Common myeloid progenitor, CD34-positive (primary cell): ENCODE data around the gene SMCO2. TPM values are rescaled to one million over a fixed set of nuclear protein-coding genes. Genes with fewer than 3 reads are reported as not detected.

Source experiments
- CTCF ChIA-PET: fragments of 350-600 bp; sonication (Branson Sonifier 250); formaldehyde crosslinking; loops from one replicate; lab custom pipeline; 2021; ENCODE audit warnings: antibody characterized with exemption; lab: Charles Lee
- POLR2A ChIA-PET: fragments of 350-600 bp; sonication (Branson Sonifier 250); formaldehyde crosslinking; loops from one replicate; lab custom pipeline; 2021; ENCODE audit warnings: antibody characterized with exemption; lab: Charles Lee
- DNase-seq, 3 donors: peaks; one replicate each; pipeline versions ENCODE4 v3.0.0 to v3.0.0-alpha.2; 2013
- H3K27ac ChIP-seq, 2 experiments: 1 replicate in 1 of 2; 2 replicates in 1 of 2; pipeline ENCODE4 v1.7.0; 2013; ENCODE audit warnings: inconsistent platforms in 2 of 2, low read length in 2 of 2, mild to moderate bottlenecking in 2 of 2, low read depth in 1 of 2, moderate library complexity in 1 of 2; ENCODE audit not compliant: severe bottlenecking in 2 of 2, insufficient read depth in 1 of 2, poor library complexity in 1 of 2
- H3K27me3 ChIP-seq, 5 experiments: replicated peaks in 2 of 5; 1 replicate in 3 of 5; 2 replicates in 2 of 5; pipeline versions ENCODE4 v1.6.1 to v1.7.0; 2013; ENCODE audit warnings: low read length in 4 of 5, mild to moderate bottlenecking in 2 of 5, moderate library complexity in 2 of 5, inconsistent platforms in 1 of 5; ENCODE audit not compliant: insufficient read depth in 5 of 5, control insufficient read depth in 4 of 5
- H3K36me3 ChIP-seq, 4 experiments: 1 replicate in 2 of 4; 2 replicates in 2 of 4; pipeline versions ENCODE4 v1.6.1 to v1.7.0; 2013; ENCODE audit warnings: low read length in 3 of 4, control low read depth in 1 of 4, mild to moderate bottlenecking in 1 of 4; ENCODE audit not compliant: control insufficient read depth in 4 of 4, insufficient read depth in 4 of 4
- H3K4me1 ChIP-seq, 4 experiments: 1 replicate in 3 of 4; 2 replicates in 1 of 4; pipeline versions ENCODE4 v1.6.1 to v1.7.1; 2013; ENCODE audit warnings: low read length in 3 of 4, mild to moderate bottlenecking in 3 of 4, control low read depth in 1 of 4, inconsistent platforms in 1 of 4, moderate library complexity in 1 of 4; ENCODE audit not compliant: control insufficient read depth in 4 of 4, insufficient read depth in 4 of 4; ENCODE audit errors: control extremely low read depth in 1 of 4
- H3K4me3 ChIP-seq, 7 experiments: 1 replicate in 4 of 7; 2 replicates in 3 of 7; pipeline versions ENCODE4 v1.5.1 to v1.7.0; 2013; ENCODE audit warnings: mild to moderate bottlenecking in 7 of 7, low read length in 6 of 7, moderate library complexity in 6 of 7, inconsistent platforms in 2 of 7, low read depth in 2 of 7, control low read depth in 1 of 7; ENCODE audit not compliant: insufficient read depth in 4 of 7, control insufficient read depth in 1 of 7; ENCODE audit errors: extremely low read depth in 1 of 7
- H3K9me3 ChIP-seq, 5 experiments: 1 replicate in 4 of 5; 2 replicates in 1 of 5; pipeline versions ENCODE4 v1.6.1 to v1.7.1; 2013; ENCODE audit warnings: low read length in 4 of 5, mild to moderate bottlenecking in 2 of 5, inconsistent platforms in 1 of 5, low read depth in 1 of 5, moderate library complexity in 1 of 5; ENCODE audit not compliant: control insufficient read depth in 4 of 5, insufficient read depth in 2 of 5; ENCODE audit errors: control extremely low read depth in 1 of 5
- WGBS: methylation state at CpG from one replicate; pipeline ENCODE4 v1.1.5; 2013; ENCODE audit not compliant: insufficient coverage; 5-methylcytosine and 5-hydroxymethylcytosine counted together
- polyA plus RNA-seq: library from polyadenylated mRNA; unstranded; fragments of 120-200 nt; gene quantifications from one replicate; pipeline ENCODE4 v1.2.1, GENCODE V29; 2013

SMCO2 gene
- polyA plus RNA-seq, result 0.92 TPM

DNA sequence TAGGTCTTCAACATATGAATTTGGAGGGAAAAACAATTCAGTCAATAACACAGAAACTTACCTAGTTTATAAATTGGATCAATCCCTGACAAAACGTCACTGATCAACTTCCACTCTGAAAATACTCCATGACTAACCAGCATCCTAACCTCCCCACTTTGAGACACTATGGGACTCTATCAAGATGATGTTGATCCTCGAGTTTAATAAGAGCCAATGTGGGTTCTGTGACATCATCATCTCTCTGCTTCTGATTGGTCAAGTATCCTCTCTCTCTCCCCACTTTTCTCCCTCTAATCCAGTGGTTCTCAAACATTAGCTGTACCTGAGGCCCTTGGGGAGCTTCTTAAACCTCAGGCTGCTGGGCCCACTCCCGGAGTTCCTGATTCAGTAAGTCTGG is at the start of gene SMCO2:
SMCO2 (plus strand) TSS at position 301 of the 400 bp plus-strand sequence. CDS start 23,896 bp downstream, outside the sequence.
- Histone ChIP-seq H3K36me3 (peaks cover 0 to 15% (median 2%) of the 10 kb centered on the region in 4 experiments), H3K4me1 (no peaks in the 10 kb centered on the region), H3K27me3 (no peaks in the 10 kb centered on the region), H3K4me3 (no peak within 1 kb of the TSS), H3K9me3 (peaks cover 0 to 8% (median 2%) of the 10 kb centered on the region in 5 experiments), H3K27ac (no peak within 1 kb of the TSS)
- no peak for DNase-seq
- ChIA-PET CTCF (interaction anchor here (1.4 to 5.4 kb wide), 2 partner anchors 11 to 431 kb away, joined by 3 to 45 read pairs; no protein-coding TSS in a partner anchor), POLR2A (no interaction called here)
- 96% methylated on average over 2 of the region's 3 CpGs for WGBS

DNA sequence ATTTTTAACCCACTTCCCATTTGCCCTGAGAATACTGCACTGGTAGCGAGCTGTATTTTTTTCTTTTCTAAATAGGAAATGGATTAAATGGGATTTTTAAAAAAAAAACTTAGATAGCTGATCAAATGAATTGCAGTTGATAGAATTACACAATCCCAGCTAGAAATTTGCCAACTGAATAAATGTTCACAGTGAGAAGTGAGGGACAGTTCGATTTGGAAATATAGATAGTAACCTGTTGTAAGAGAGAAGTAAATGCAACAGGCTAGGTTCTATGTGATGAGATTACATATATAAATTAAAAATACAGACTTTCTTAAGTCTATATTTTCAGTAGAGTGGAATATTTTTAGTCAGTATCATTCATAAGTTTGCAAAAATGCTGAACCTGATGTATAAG is 48.1 kb upstream of the SMCO2 start:
- H3K4me3 ChIP-seq, result no peak overlapping the region
- DNase-seq, result no peak
- CTCF ChIA-PET, result no interaction called here
- WGBS, result no CpG with 5 or more reads among the region's 2 CpGs
- peaks cover 4 to 36% (median 19%) of the 10 kb centered on the region in 4 experiments for H3K36me3 ChIP-seq
- POLR2A ChIA-PET, result interaction anchor here (0.6 kb wide), 1 partner anchor 19 kb away, joined by 3 read pairs; no protein-coding TSS in a partner anchor
- H3K4me1 ChIP-seq, result no peaks in the 10 kb centered on the region
- H3K9me3 ChIP-seq, result no peaks in the 10 kb centered on the region
- H3K27me3 ChIP-seq, result no peaks in the 10 kb centered on the region
- no peak overlapping the region for H3K27ac ChIP-seq

DNA sequence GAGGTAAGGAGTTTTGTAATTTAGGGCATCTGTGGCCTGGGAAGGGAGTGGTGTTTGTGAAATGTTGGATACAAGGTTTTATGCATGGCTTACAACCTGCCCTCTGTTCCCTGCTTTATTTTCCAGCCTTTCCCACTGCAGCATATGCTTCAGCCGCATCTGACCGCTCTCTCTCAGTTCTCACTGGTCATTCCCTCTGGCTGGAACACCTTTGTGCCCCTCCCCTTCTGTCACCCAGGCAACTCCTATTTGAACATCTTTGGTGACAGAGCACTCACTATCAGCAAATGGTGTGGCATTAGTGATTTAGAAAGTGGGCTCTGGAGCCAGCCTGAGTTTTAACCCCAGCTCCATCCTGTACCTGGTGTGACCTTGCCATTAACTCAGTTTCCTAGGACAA is 47.5 kb upstream of the SMCO2 start:
- Histone ChIP-seq H3K36me3 (peaks cover 4 to 30% (median 18%) of the 10 kb centered on the region in 4 experiments), H3K27me3 (no peaks in the 10 kb centered on the region), H3K9me3 (peaks cover 0 to 4% (median 0%) of the 10 kb centered on the region in 5 experiments), H3K4me3 (no peak overlapping the region), H3K4me1 (no peaks in the 10 kb centered on the region), H3K27ac (no peak overlapping the region)
- CTCF ChIA-PET, result no interaction called here
- POLR2A ChIA-PET, result interaction anchor here (0.6 kb wide), 1 partner anchor 20 kb away, joined by 3 read pairs; no protein-coding TSS in a partner anchor
- 89% methylated on average over 2 of the region's 2 CpGs for WGBS
- DNase-seq, result no peak

DNA sequence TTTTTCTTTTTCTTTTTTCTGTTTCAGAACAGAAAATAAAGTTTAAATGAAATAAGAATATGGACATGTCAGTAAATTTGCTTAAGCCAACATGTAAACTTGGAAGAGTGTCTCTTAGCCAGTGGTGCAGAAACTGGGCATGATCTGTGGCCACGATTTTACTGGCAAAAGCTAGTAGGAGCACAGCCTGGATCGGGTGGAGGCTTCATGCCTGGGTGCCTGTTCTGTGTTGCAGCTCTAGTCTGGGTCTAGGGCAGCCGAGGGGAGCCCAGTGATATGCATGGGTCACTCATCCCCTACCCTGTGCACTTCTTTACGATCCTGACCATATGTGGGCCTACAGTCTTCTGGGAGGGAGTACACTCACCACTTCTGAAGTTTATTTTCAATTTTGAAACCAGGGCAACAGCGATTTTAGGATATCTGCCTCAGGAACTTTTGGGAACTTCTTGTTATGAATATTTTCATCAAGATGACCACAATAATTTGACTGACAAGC is 45.6 kb upstream of the SMCO2 start:
- Histone ChIP-seq H3K4me3 (no peak overlapping the region), H3K27ac (no peak overlapping the region), H3K4me1 (no peaks in the 10 kb centered on the region), H3K9me3 (peaks cover 0 to 8% (median 4%) of the 10 kb centered on the region in 5 experiments), H3K36me3 (peaks cover 4 to 25% (median 20%) of the 10 kb centered on the region in 4 experiments), H3K27me3 (no peaks in the 10 kb centered on the region)
- WGBS, result 100% methylated on average over 3 of the region's 5 CpGs
- ChIA-PET POLR2A (no interaction called here), CTCF (no interaction called here)
- no peak for DNase-seq

DNA sequence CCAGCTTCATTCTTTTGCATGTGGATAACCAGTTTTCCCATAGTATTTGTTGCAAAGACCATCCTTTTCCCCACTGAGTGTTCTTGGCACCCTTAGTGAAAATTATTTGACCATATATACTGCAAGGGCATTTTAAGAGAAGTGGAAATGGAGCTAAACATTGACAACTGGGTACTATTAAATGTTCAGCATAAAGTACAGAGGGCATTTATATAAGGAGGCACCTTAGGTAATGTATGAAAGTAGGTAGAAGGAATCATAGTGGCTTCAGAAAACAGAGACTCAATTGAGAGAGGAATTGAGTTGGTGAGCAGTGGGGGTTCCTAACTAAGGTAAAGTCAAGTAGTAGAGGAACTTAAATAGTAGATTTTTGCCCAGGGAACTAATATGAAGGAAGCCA is 34.5 kb upstream of the SMCO2 start:
- ChIA-PET POLR2A (no interaction called here), CTCF (no interaction called here)
- Histone ChIP-seq H3K4me3 (no peak overlapping the region), H3K4me1 (no peaks in the 10 kb centered on the region), H3K27me3 (no peaks in the 10 kb centered on the region), H3K9me3 (peaks cover 0 to 2% (median 0%) of the 10 kb centered on the region in 5 experiments), H3K27ac (no peak overlapping the region), H3K36me3 (peaks cover 0 to 15% (median 6%) of the 10 kb centered on the region in 4 experiments)
- no peak for DNase-seq

DNA sequence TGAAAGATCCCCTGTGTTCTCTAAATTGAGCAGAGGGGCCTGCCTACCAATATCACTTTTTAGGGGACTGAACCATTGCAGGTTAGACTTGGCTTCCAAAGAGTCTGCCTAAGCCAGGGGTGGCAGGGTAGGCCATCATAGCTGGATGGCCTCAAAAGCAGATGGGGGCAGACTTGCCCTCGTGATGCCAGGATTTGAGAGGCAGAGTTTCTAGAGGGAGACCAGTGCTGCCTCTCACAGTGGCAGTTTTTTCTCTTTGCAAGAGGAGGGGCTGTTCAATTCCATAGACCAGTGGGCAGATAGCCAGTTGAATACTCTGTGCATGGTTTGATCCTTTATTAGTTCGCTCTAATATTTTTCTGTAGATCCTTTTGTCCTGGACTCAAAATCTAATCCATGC is 23.8 kb upstream of the SMCO2 start:
- ChIA-PET CTCF (interaction anchor here (1.9 kb wide), 1 partner anchor 12 kb away, joined by 4 read pairs; no protein-coding TSS in a partner anchor), POLR2A (no interaction called here)
- WGBS, result 92% methylated on average over 2 of the region's 2 CpGs

DNA sequence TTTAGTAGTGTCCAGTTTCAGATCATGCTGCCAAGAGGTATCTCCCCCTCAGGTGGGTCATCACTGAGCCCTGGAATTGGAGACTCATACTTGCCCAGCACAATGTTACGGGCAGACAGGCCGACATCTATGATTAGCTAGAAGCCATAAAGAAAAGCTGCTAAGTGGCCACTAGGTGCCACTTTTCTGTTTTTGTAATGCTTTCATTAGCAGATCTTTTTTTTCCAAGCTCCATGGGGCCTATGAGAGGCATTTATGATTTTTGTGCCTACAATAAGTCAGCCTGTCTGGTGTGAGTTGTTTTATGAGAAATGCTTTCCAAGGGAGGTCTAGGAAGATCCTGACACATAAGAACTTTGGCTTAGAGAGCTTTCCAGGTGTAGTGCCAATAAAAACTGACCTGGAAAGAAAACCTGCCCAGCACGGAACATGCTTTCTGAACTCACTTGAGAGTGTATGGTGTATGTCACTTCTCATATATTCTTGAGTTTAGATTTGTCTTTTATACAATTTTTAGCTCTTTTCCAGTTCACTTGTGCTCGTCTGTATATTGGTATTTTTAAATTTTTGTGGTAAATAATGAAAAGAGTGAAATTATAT is 21.8 kb upstream of the SMCO2 start:
- Histone ChIP-seq H3K4me1 (peaks cover 0 to 6% (median 1%) of the 10 kb centered on the region in 4 experiments), H3K36me3 (peaks cover 0 to 7% (median 4%) of the 10 kb centered on the region in 4 experiments), H3K27me3 (no peaks in the 10 kb centered on the region), H3K4me3 (no peak overlapping the region), H3K9me3 (no peaks in the 10 kb centered on the region), H3K27ac (peak overlapping the region in 1 of 2 experiments; percentile 7)
- DNase-seq, result peak; percentile 74 to 80 (median 79)
- ChIA-PET POLR2A (no interaction called here), CTCF (interaction anchor here (0.7 to 3.8 kb wide), 21 partner anchors 10 to 281 kb away, joined by 3 to 31 read pairs (median 4); partner anchors contain the start of gene PPFIBP1)
- 55% methylated on average over 2 of the region's 4 CpGs for WGBS

More for the DNA sequence above, 23.8 kb upstream of the SMCO2 start:
- Histone ChIP-seq H3K4me1 (peaks cover 0 to 6% (median 1%) of the 10 kb centered on the region in 4 experiments), H3K4me3 (no peak overlapping the region), H3K9me3 (peaks cover 0 to 3% (median 0%) of the 10 kb centered on the region in 5 experiments), H3K27ac (no peak overlapping the region), H3K36me3 (peaks cover 9 to 18% (median 15%) of the 10 kb centered on the region in 4 experiments), H3K27me3 (no peaks in the 10 kb centered on the region)
- DNase-seq, result no peak
